H1 (cell line): ENCODE data around the gene NRDE2. TPM values are rescaled to one million over a fixed set of nuclear protein-coding genes. Genes with fewer than 3 reads are reported as not detected.

ENCODE experiments used
- CTCF ChIA-PET: fragments of 300-600 bp; sonication (Branson Sonifier 250); formaldehyde crosslinking; loops from one replicate; lab custom pipeline; 2021; ENCODE audit not compliant: partially characterized antibody; lab: Charles Lee
- POLR2A ChIA-PET: fragments of 300-600 bp; sonication (Branson Sonifier 250); formaldehyde crosslinking; loops from one replicate; lab custom pipeline; 2021; ENCODE audit warnings: inconsistent platforms; ENCODE audit not compliant: partially characterized antibody; lab: Charles Lee
- DNase-seq, 2 experiments: peaks; one replicate each; pipeline versions ENCODE4 v3.0.0 to v3.0.0-alpha.2; 2010 to 2022; ENCODE audit warnings: low spot score in 2 of 2, low read depth in 1 of 2, mixed read lengths in 1 of 2
- FAIRE-seq: peaks from 2 replicates; lab custom pipeline; 2011; peaks lifted over from hg19 to GRCh38; lab: Jason Lieb, UNC
- H2AFZ ChIP-seq: 2 replicates; pipeline ENCODE4 v1.8.1; 2012; ENCODE audit warnings: low read length, inconsistent platforms
- H2AK5ac ChIP-seq: 2 replicates; pipeline ENCODE4 v1.6.1; 2013; ENCODE audit warnings: low read depth, low read length
- H2BK120ac ChIP-seq: replicated peaks from 2 replicates; pipeline ENCODE3; 2013; ENCODE audit warnings: low read depth, low read length, inconsistent platforms
- H2BK12ac ChIP-seq: 2 replicates; pipeline ENCODE4 v1.6.1; 2013; ENCODE audit warnings: low read depth, low read length
- H2BK15ac ChIP-seq: 2 replicates; pipeline ENCODE4 v1.6.1; 2013; ENCODE audit warnings: low read length
- H2BK20ac ChIP-seq: 2 replicates; pipeline ENCODE4 v1.6.1; 2013; ENCODE audit warnings: low read length
- H2BK5ac ChIP-seq: 2 replicates; pipeline ENCODE4 v1.6.1; 2013; ENCODE audit warnings: low read depth, low read length
- H3K14ac ChIP-seq: 2 replicates; pipeline ENCODE4 v1.6.1; 2013; ENCODE audit warnings: inconsistent platforms; ENCODE audit not compliant: insufficient read length
- H3K18ac ChIP-seq: 2 replicates; pipeline ENCODE4 v1.6.1; 2013; ENCODE audit warnings: low read length; ENCODE audit errors: extremely low read depth
- H3K23ac ChIP-seq: 2 replicates; pipeline ENCODE4 v1.6.1; 2013; ENCODE audit warnings: inconsistent platforms; ENCODE audit not compliant: insufficient read length
- H3K23me2 ChIP-seq: 2 replicates; pipeline ENCODE4 v1.6.1; 2013; ENCODE audit warnings: low read depth, low read length
- H3K27ac ChIP-seq: 2 replicates; pipeline ENCODE4 v1.6.1; 2011; ENCODE audit warnings: low read depth, low read length, inconsistent platforms
- H3K27me3 ChIP-seq, 4 experiments: replicated peaks in 1 of 4; 1 replicate in 1 of 4; 2 replicates in 3 of 4; pipeline versions ENCODE4 v1.6.1 to v1.8.1; 2011 to 2013; ENCODE audit warnings: low read length in 3 of 4, mild to moderate bottlenecking in 3 of 4, inconsistent platforms in 2 of 4, mixed read lengths in 2 of 4, moderate library complexity in 1 of 4; ENCODE audit not compliant: control insufficient read depth in 3 of 4, insufficient read depth in 3 of 4; ENCODE audit errors: extremely low read depth in 1 of 4
- H3K36me3 ChIP-seq, 4 experiments: 2 replicates each; pipeline versions ENCODE4 v1.6.1 to v1.8.1; 2011 to 2013; ENCODE audit warnings: mild to moderate bottlenecking in 4 of 4, low read length in 3 of 4, moderate library complexity in 2 of 4, control low read depth in 1 of 4, inconsistent platforms in 1 of 4; ENCODE audit not compliant: insufficient read depth in 4 of 4, control insufficient read depth in 2 of 4
- H3K4ac ChIP-seq: replicated peaks from 2 replicates; pipeline ENCODE3; 2013; ENCODE audit warnings: low read length, low read depth, mixed read lengths, inconsistent platforms; ENCODE audit not compliant: insufficient read length
- H3K4me1 ChIP-seq, 4 experiments: replicated peaks in 1 of 4; 1 replicate in 1 of 4; 2 replicates in 3 of 4; pipeline versions ENCODE4 v1.6.1 to v1.8.1; 2011 to 2013; ENCODE audit warnings: low read length in 3 of 4, inconsistent platforms in 2 of 4, mixed read lengths in 1 of 4; ENCODE audit not compliant: insufficient read depth in 4 of 4, control insufficient read depth in 3 of 4
- H3K4me2 ChIP-seq, 2 experiments: 2 replicates each; pipeline versions ENCODE4 v1.6.1 to v1.8.1; 2011 to 2013; ENCODE audit warnings: low read depth in 2 of 2, low read length in 2 of 2, control low read depth in 1 of 2, inconsistent platforms in 1 of 2, mild to moderate bottlenecking in 1 of 2; ENCODE audit not compliant: insufficient read depth in 1 of 2
- H3K4me3 ChIP-seq, 4 experiments: fragments of 200-600, 300-600 bp in 1 of 4; sonication (generic), shearing (Covaris generic), sonication (Bioruptor Twin) in 1 of 4; 2 replicates each; pipeline versions ENCODE4 v1.5.1 to v1.8.1; 2011 to 2016; ENCODE audit warnings: low read length in 4 of 4, low read depth in 3 of 4, control low read depth in 2 of 4, inconsistent platforms in 2 of 4, mild to moderate bottlenecking in 2 of 4, mixed read lengths in 1 of 4, moderate library complexity in 1 of 4; ENCODE audit not compliant: insufficient read depth in 2 of 4; ENCODE audit errors: extremely low read depth in 1 of 4
- H3K56ac ChIP-seq: replicated peaks from 2 replicates; pipeline ENCODE3; 2013; ENCODE audit warnings: low read depth, mild to moderate bottlenecking, mixed read lengths, low read length, inconsistent platforms; ENCODE audit not compliant: insufficient read length
- H3K79me1 ChIP-seq: 2 replicates; pipeline ENCODE4 v1.6.1; 2013; ENCODE audit warnings: low read depth, low read length, control low read depth
- H3K79me2 ChIP-seq, 2 experiments: 2 replicates each; pipeline versions ENCODE4 v1.6.1 to v1.8.1; 2012 to 2013; ENCODE audit warnings: low read length in 2 of 2, mild to moderate bottlenecking in 2 of 2, inconsistent platforms in 1 of 2; ENCODE audit not compliant: insufficient read depth in 2 of 2, control insufficient read depth in 1 of 2
- H3K9ac ChIP-seq, 4 experiments: replicated peaks in 1 of 4; 1 replicate in 1 of 4; 2 replicates in 3 of 4; pipeline versions ENCODE4 v1.6.1 to v1.8.1; 2011 to 2013; ENCODE audit warnings: low read depth in 3 of 4, low read length in 3 of 4, control low read depth in 2 of 4, mild to moderate bottlenecking in 2 of 4, moderate library complexity in 2 of 4, inconsistent platforms in 1 of 4; ENCODE audit errors: extremely low read depth in 1 of 4
- H3K9me3 ChIP-seq, 2 experiments: 2 replicates each; pipeline versions ENCODE4 v1.6.1 to v1.8.1; 2012 to 2013; ENCODE audit warnings: mild to moderate bottlenecking in 2 of 2, moderate library complexity in 2 of 2, control low read depth in 1 of 2, inconsistent platforms in 1 of 2, low read depth in 1 of 2, low read length in 1 of 2, mixed read lengths in 1 of 2; ENCODE audit not compliant: insufficient read depth in 2 of 2
- H4K20me1 ChIP-seq, 2 experiments: replicated peaks in 1 of 2; 2 replicates each; pipeline versions ENCODE3 to v1.8.1; 2011 to 2013; ENCODE audit warnings: inconsistent platforms in 2 of 2, low read length in 2 of 2, mild to moderate bottlenecking in 1 of 2; ENCODE audit not compliant: insufficient read depth in 2 of 2, control insufficient read depth in 1 of 2
- H4K5ac ChIP-seq: 2 replicates; pipeline ENCODE4 v1.6.1; 2013; ENCODE audit warnings: low read length, low read depth, mixed read lengths, inconsistent platforms; ENCODE audit not compliant: insufficient read length
- H4K8ac ChIP-seq: 2 replicates; pipeline ENCODE4 v1.8.0; 2013; ENCODE audit warnings: mild to moderate bottlenecking, moderate library complexity, low read length, inconsistent platforms; ENCODE audit not compliant: insufficient read depth; ENCODE audit errors: extremely low read depth
- H4K91ac ChIP-seq: replicated peaks from 2 replicates; pipeline ENCODE3; 2013; ENCODE audit warnings: low read length, mixed read lengths, inconsistent platforms; ENCODE audit not compliant: insufficient read length
- CHD1 ChIP-seq: IDR thresholded peaks from 2 replicates; pipeline ENCODE4 v1.6.1; 2012; ENCODE audit warnings: low read depth, low read length, improper control_type of control experiment
- CHD2 ChIP-seq: IDR thresholded peaks from 2 replicates; pipeline ENCODE4 v1.6.1; 2012; ENCODE audit warnings: low read length, improper control_type of control experiment
- HDAC6 ChIP-seq: IDR thresholded peaks from one replicate; pipeline ENCODE4 v1.7.1; 2012; ENCODE audit warnings: low read depth, mild to moderate bottlenecking, inconsistent platforms, low read length, moderate library complexity
- NRF1 ChIP-seq: IDR thresholded peaks from 2 replicates; pipeline ENCODE4 v1.6.1; 2011; ENCODE audit warnings: mild to moderate bottlenecking, low read depth, low read length, improper control_type of control experiment
- RFX5 ChIP-seq: IDR thresholded peaks from 2 replicates; pipeline ENCODE4 v1.6.1; 2011; ENCODE audit warnings: low read depth, low read length, improper control_type of control experiment, borderline replicate concordance
- SP1 ChIP-seq: IDR thresholded peaks from 2 replicates; pipeline ENCODE4 v1.6.1; 2011; ENCODE audit warnings: low read depth, low read length
- SUZ12 ChIP-seq: fragments of 200-600 bp; sonication (generic); IDR thresholded peaks from 2 replicates; pipeline ENCODE4 v1.6.1; 2012; ENCODE audit warnings: mild to moderate bottlenecking, inconsistent platforms, low read length, moderate library complexity, mixed read lengths
- TBP ChIP-seq: IDR thresholded peaks from 2 replicates; pipeline ENCODE4 v1.6.1; 2011; ENCODE audit warnings: low read depth, low read length, improper control_type of control experiment
- TEAD4 ChIP-seq: IDR thresholded peaks from 2 replicates; pipeline ENCODE4 v1.6.1; 2012; ENCODE audit warnings: low read depth, low read length, inconsistent platforms, mixed read lengths
- WGBS, 2 experiments: shearing (Covaris generic) in 1 of 2; methylation state at CpG; one replicate each; pipeline versions ENCODE4 v1.1.6 to v1.1.7; 2013 to 2015; ENCODE audit warnings: low lambda C conversion rate in 2 of 2, mixed read lengths in 2 of 2, inconsistent platforms in 1 of 2, low coverage in 1 of 2, missing lambda C conversion rate in 1 of 2; ENCODE audit not compliant: insufficient replicate concordance in 2 of 2, insufficient coverage in 1 of 2, insufficient read length in 1 of 2; ENCODE audit errors: extremely low coverage in 1 of 2, missing lambda C conversion rate in 1 of 2; 5-methylcytosine and 5-hydroxymethylcytosine counted together
- polyA plus RNA-seq, 7 experiments: library from polyadenylated mRNA; depleted of rRNA in 3 of 7; stranded (reverse) in 5 of 7; unstranded in 2 of 7; fragments of >200 nt in 5 of 7; fragments of 200-250 nt in 2 of 7; gene quantifications; 1 replicate in 5 of 7; 2 replicates in 1 of 7; 4 replicates in 1 of 7; pipeline versions ENCODE4 v1.2.1 to v1.2.3, GENCODE V29; 2011 to 2013; ENCODE audit warnings: missing spikeins in 2 of 7, mixed read lengths in 2 of 7
- total RNA-seq: library from RNA; stranded (reverse); fragmentation: NEBNext Ultra II Directional; extraction: Animal tissue kit (Norgen Biotek cat#: 25700); gene quantifications from 2 replicates; pipeline ENCODE4 v1.2.1, GENCODE V29; 2021

Gene NRDE2
- total and polyA plus RNA-seq, 2 of the 8 experiments (the other 6 are each of a cell fraction or from before 2014, with no cell fraction given): 4.9 to 12.1 TPM

- Histone ChIP-seq H2BK15ac (no peak overlapping the region), H3K27me3 (no peaks in the 10 kb centered on the region), H2BK20ac (no peak overlapping the region), H3K18ac (no peak overlapping the region), H3K79me2 (no peaks in the 10 kb centered on the region), H3K14ac (no peak overlapping the region), H4K91ac (no peak overlapping the region), H3K4me2 (no peak overlapping the region), H4K5ac (no peak overlapping the region), H2BK5ac (no peak overlapping the region), H4K8ac (no peak overlapping the region)
- FAIRE-seq: no peak
- 93% methylated on average over 7 of the region's 7 CpGs; no CpG with 5 or more reads in 1 of the 2 experiments for WGBS, 2 experiments
- TF ChIP-seq NRF1 (no peak), RFX5 (no peak), CHD2 (no peak), CHD1 (no peak), SP1 (no peak), HDAC6 (no peak), SUZ12 (no peak), TEAD4 (no peak), TBP (no peak)
- TF ChIP-seq, all 59 proteins: peak for 0
- Histone ChIP-seq H2AFZ (no peak overlapping the region), H3K4me1 (peaks cover 0 to 5% (median 4%) of the 10 kb centered on the region in 4 experiments; a peak in 3 of 7 replicates), H3K4ac (no peak overlapping the region), H2BK12ac (no peak overlapping the region), H3K36me3 (no peaks in the 10 kb centered on the region), H3K9ac (no peak overlapping the region), H2BK120ac (no peak overlapping the region), H3K23ac (no peak overlapping the region), H3K23me2 (no peaks in the 10 kb centered on the region), H2AK5ac (no peak overlapping the region), H3K79me1 (no peaks in the 10 kb centered on the region), H3K4me3 (no peak overlapping the region), H3K27ac (no peak overlapping the region), H4K20me1 (no peaks in the 10 kb centered on the region), H3K9me3 (no peaks in the 10 kb centered on the region), H3K56ac (no peak overlapping the region)
- CTCF ChIA-PET: no interaction called here
- DNase-seq: no peak
- POLR2A ChIA-PET: no interaction called here
Observed at GRCh38 chr14:90341784-90342183, 10.0 kb upstream of the NRDE2 start.
